WTC11 (cell line): ENCODE results near the gene CDK7. TPM values are rescaled to one million over a fixed set of nuclear protein-coding genes. Genes with fewer than 3 reads are reported as not detected.

ENCODE experiments used
- ATAC-seq: fragments of 200-7000 bp; cut with Tn5 transposase; 2 replicates; pipeline ENCODE4 v1.10.0; 2021; ENCODE audit warnings: mild to moderate bottlenecking, moderate library complexity
- CTCF ChIA-PET: fragments of 300-600 bp; sonication (Branson Sonifier 250); formaldehyde crosslinking; loops from one replicate; lab custom pipeline; 2021; ENCODE audit warnings: antibody characterized with exemption; lab: Charles Lee
- POLR2A ChIA-PET: fragments of 350-600 bp; sonication (Branson Sonifier 250); formaldehyde crosslinking; loops from one replicate; lab custom pipeline; 2021; ENCODE audit warnings: antibody characterized with exemption; lab: Charles Lee
- DNase-seq: peaks from one replicate; pipeline ENCODE4 v3.0.0; 2021; ENCODE audit warnings: low spot score
- H3K27ac Mint-ChIP-seq: 2 replicates; pipeline ENCODE4 v1.8.0; 2021; ENCODE audit warnings: mixed read lengths
- H3K27me3 Mint-ChIP-seq: 2 replicates; pipeline ENCODE4 v1.8.0; 2021; ENCODE audit warnings: low read depth, mild to moderate bottlenecking, moderate library complexity, mixed read lengths
- H3K36me3 Mint-ChIP-seq: 2 replicates; pipeline ENCODE4 v1.8.0; 2021; ENCODE audit warnings: mixed read lengths
- H3K4me1 Mint-ChIP-seq: 2 replicates; pipeline ENCODE4 v1.8.0; 2022; ENCODE audit warnings: mixed read lengths
- H3K4me3 Mint-ChIP-seq: 2 replicates; pipeline ENCODE4 v1.8.0; 2021; ENCODE audit warnings: mild to moderate bottlenecking, moderate library complexity, mixed read lengths
- H3K9me3 Mint-ChIP-seq: 2 replicates; pipeline ENCODE4 v1.8.0; 2021; ENCODE audit warnings: mixed read lengths
- AFF4 ChIP-seq: sonication (generic); formaldehyde crosslinking; IDR thresholded peaks from 2 replicates; pipeline ENCODE4 v1.8.1; 2023; ENCODE audit warnings: mild to moderate bottlenecking, missing genetic modification reagents, borderline replicate concordance
- ATF2 ChIP-seq: sonication (generic); formaldehyde crosslinking; IDR thresholded peaks from 2 replicates; pipeline ENCODE4 v1.8.1; 2022; ENCODE audit warnings: low read depth, missing genetic modification reagents, borderline replicate concordance
- CREB1 ChIP-seq: sonication (generic); formaldehyde crosslinking; IDR thresholded peaks from 2 replicates; pipeline ENCODE4 v1.8.0; 2023; ENCODE audit warnings: mild to moderate bottlenecking, missing genetic modification reagents
- E2F5 ChIP-seq: sonication (generic); formaldehyde crosslinking; IDR thresholded peaks from 2 replicates; pipeline ENCODE4 v1.8.1; 2022; ENCODE audit warnings: mild to moderate bottlenecking, moderate library complexity, missing genetic modification reagents
- ERG ChIP-seq: fragments of 250-450 bp; sonication (Bioruptor Pico); IDR thresholded peaks from 2 replicates; pipeline ENCODE4 v1.8.0; 2021; ENCODE audit warnings: mild to moderate bottlenecking
- ESRRA ChIP-seq: sonication (generic); formaldehyde crosslinking; IDR thresholded peaks from 2 replicates; pipeline ENCODE4 v1.8.1; 2022; ENCODE audit warnings: mild to moderate bottlenecking, missing genetic modification reagents, borderline replicate concordance
- FOXP4 ChIP-seq: sonication (generic); formaldehyde crosslinking; IDR thresholded peaks from 2 replicates; pipeline ENCODE4 v1.8.0; 2022; ENCODE audit warnings: mild to moderate bottlenecking, missing genetic modification reagents
- HMGA2 ChIP-seq: fragments of 250-450 bp; sonication (Bioruptor Pico); IDR thresholded peaks from 2 replicates; pipeline ENCODE4 v1.4.0; 2021; ENCODE audit warnings: mild to moderate bottlenecking, moderate library complexity
- JAZF1 ChIP-seq: fragments of 250-450 bp; sonication (Bioruptor Pico); IDR thresholded peaks from 2 replicates; pipeline ENCODE4 v1.9.0; 2021; ENCODE audit warnings: moderate library complexity, mild to moderate bottlenecking, inconsistent platforms
- JUN ChIP-seq: sonication (generic); formaldehyde crosslinking; IDR thresholded peaks from 2 replicates; pipeline ENCODE4 v1.8.0; 2023; ENCODE audit warnings: mild to moderate bottlenecking, missing genetic modification reagents
- KAT7 ChIP-seq: sonication (generic); formaldehyde crosslinking; IDR thresholded peaks from 2 replicates; pipeline ENCODE4 v1.8.1; 2023; ENCODE audit warnings: missing genetic modification reagents, mild to moderate bottlenecking, borderline replicate concordance
- MLX ChIP-seq: sonication (generic); formaldehyde crosslinking; IDR thresholded peaks from 2 replicates; pipeline ENCODE4 v1.8.1; 2023; ENCODE audit warnings: mild to moderate bottlenecking, missing genetic modification reagents, moderate library complexity
- NFE2L1 ChIP-seq: sonication (generic); formaldehyde crosslinking; IDR thresholded peaks from 2 replicates; pipeline ENCODE4 v1.8.1; 2023; ENCODE audit warnings: missing genetic modification reagents
- PREB ChIP-seq: sonication (generic); formaldehyde crosslinking; IDR thresholded peaks from 2 replicates; pipeline ENCODE4 v1.8.1; 2022; ENCODE audit warnings: mild to moderate bottlenecking, missing genetic modification reagents, moderate library complexity, borderline replicate concordance
- PRRX2 ChIP-seq: fragments of 250-450 bp; sonication (Bioruptor Pico); IDR thresholded peaks from 2 replicates; pipeline ENCODE4 v1.8.0; 2021; ENCODE audit warnings: mild to moderate bottlenecking
- TCF7 ChIP-seq: sonication (generic); formaldehyde crosslinking; IDR thresholded peaks from 2 replicates; pipeline ENCODE4 v1.8.0; 2022; ENCODE audit warnings: mild to moderate bottlenecking, low read depth, missing genetic modification reagents, moderate library complexity
- ZMAT4 ChIP-seq: fragments of 250-450 bp; sonication (Bioruptor Pico); IDR thresholded peaks from 2 replicates; pipeline ENCODE4 v1.9.0; 2021; ENCODE audit warnings: mild to moderate bottlenecking
- ZNF263 ChIP-seq: sonication (generic); formaldehyde crosslinking; IDR thresholded peaks from 2 replicates; pipeline ENCODE4 v1.8.1; 2022; ENCODE audit warnings: low read depth, mild to moderate bottlenecking, moderate library complexity, missing genetic modification reagents
- ZNF396 ChIP-seq: fragments of 250-450 bp; sonication (Bioruptor Pico); IDR thresholded peaks from 2 replicates; pipeline ENCODE4 v1.8.0; 2021; ENCODE audit warnings: mild to moderate bottlenecking, moderate library complexity, borderline replicate concordance
- ZNF423 ChIP-seq: fragments of 250-450 bp; sonication (Bioruptor Pico); IDR thresholded peaks from 2 replicates; pipeline ENCODE4 v2.1.2; 2022; ENCODE audit warnings: mild to moderate bottlenecking, moderate library complexity
- ZNF671 ChIP-seq: fragments of 250-450 bp; sonication (Bioruptor Pico); IDR thresholded peaks from 2 replicates; pipeline ENCODE4 v1.8.0; 2021; ENCODE audit warnings: mild to moderate bottlenecking
- total RNA-seq: library from RNA; stranded (reverse); gene quantifications from 3 replicates; pipeline ENCODE4 v1.2.3, GENCODE V29; 2021

CDK7 gene
- total RNA-seq, 1 experiment from 2014 or later = 62.7 TPM

GRCh38 chr5:69238760-69239251, 4.1 kb downstream of the CDK7 start (continued):
- no peak for TF ChIP-seq ZNF671 (CRISPR knock-in tag)
- TF ChIP-seq ZNF263 (CRISPR knock-in tag) = no peak
- no peak for TF ChIP-seq FOXP4
- TF ChIP-seq ATF2 (CRISPR knock-in tag) = no peak
- TF ChIP-seq PRRX2 (CRISPR knock-in tag) = no peak
- no peak for TF ChIP-seq AFF4 (CRISPR knock-in tag)
- no peak for TF ChIP-seq ZNF396

GRCh38 chr5:69242215-69242927, 7.7 kb downstream of the CDK7 start:
- Mint-ChIP-seq H3K4me1 (peaks cover 11% of the 10 kb centered on the region), H3K9me3 (no peaks in the 10 kb centered on the region), H3K36me3 (peaks cover 33% of the 10 kb centered on the region), H3K4me3 (no peak overlapping the region), H3K27me3 (no peaks in the 10 kb centered on the region), H3K27ac (no peak overlapping the region)
- ChIA-PET POLR2A (no interaction called here), CTCF (interaction anchor here (1.2 kb wide), 1 partner anchor 149 kb away, joined by 3 read pairs; the partner anchor contains the start of gene SLC30A5)
- TF ChIP-seq KAT7 (CRISPR knock-in tag) (no peak), ESRRA (no peak), ZNF396 (no peak), JAZF1 (CRISPR knock-in tag) (no peak), MLX (CRISPR knock-in tag) (no peak), NFE2L1 (CRISPR knock-in tag) (no peak), E2F5 (CRISPR knock-in tag) (no peak), TCF7 (CRISPR knock-in tag) (no peak), ERG (no peak), ZMAT4 (CRISPR knock-in tag) (no peak), HMGA2 (CRISPR knock-in tag) (no peak), CREB1 (no peak), PREB (no peak), JUN (CRISPR knock-in tag) (no peak), ZNF423 (no peak), FOXP4 (no peak)
- ATAC-seq = no peak
- no peak for DNase-seq
